Measurements from ENCODE around the gene POR. TPM values are rescaled to one million over a fixed set of nuclear protein-coding genes. Genes with fewer than 3 reads are reported as not detected.

The POR gene
- total and polyA plus RNA-seq, 2 of the 13 experiments (the other 11 are each of a cell fraction or from before 2014, with no cell fraction given): 145 to 266 TPM

- no TSS peak for BruUV-seq (replicated peaks)
- CTCF ChIA-PET (ENCODE audit: low intra/inter-chr PET ratio, low total read pairs): no interaction called here
- in situ Hi-C loops (cut with HindIII; ENCODE audit: extremely low pct_ligation_motif_present, low pct_unique_long_range_greater_than_20kb): loop anchor here (5.0 kb wide), 2 partner anchors 38 to 83 kb away; partner anchors contain the start of gene POR
- peak; percentile 84 for TF ChIP-seq YEATS4 (CRISPR knock-in tag; IDR thresholded peaks at IDR 0.05; ENCODE audit: borderline replicate concordance)
- TF ChIP-seq ARHGAP35 (CRISPR knock-in tag; IDR thresholded peaks at IDR 0.05; ENCODE audit: borderline replicate concordance): no peak
- TF ChIP-seq ZNF816 (CRISPR knock-in tag; IDR thresholded peaks at IDR 0.05; ENCODE audit: borderline replicate concordance): no peak
- no peak; the same call in 1 of the 2 replicates for TF ChIP-seq IRF2 (CRISPR knock-in tag; IDR thresholded peaks at IDR 0.05)
- no peak for TF ChIP-seq ZBTB3 (CRISPR knock-in tag; IDR thresholded peaks at IDR 0.05; ENCODE audit: borderline replicate concordance, low read depth)
- TF ChIP-seq SUZ12 (IDR thresholded peaks at IDR 0.05; ENCODE audit: low read depth, low read length): no peak
- TF ChIP-seq ZBTB1 (CRISPR knock-in tag; IDR thresholded peaks at IDR 0.05; ENCODE audit: borderline replicate concordance): no peak
- peak; percentile 86 for TF ChIP-seq TFDP1 (CRISPR knock-in tag; IDR thresholded peaks at IDR 0.05; ENCODE audit: borderline replicate concordance)
- no peak for TF ChIP-seq TBL1XR1 (IDR thresholded peaks at IDR 0.05; ENCODE audit: borderline replicate concordance, low read length, partially characterized antibody)
- no peak for TF ChIP-seq ZBTB37 (CRISPR knock-in tag; IDR thresholded peaks at IDR 0.05)
- peak; percentile 92; the same call in 1 of the 2 replicates for TF ChIP-seq HDAC1 (CRISPR knock-in tag; IDR thresholded peaks at IDR 0.05)
- TF ChIP-seq TBX3 (IDR thresholded peaks at IDR 0.05; ENCODE audit: borderline replicate concordance): no peak
- no peak for TF ChIP-seq EHMT2 (IDR thresholded peaks at IDR 0.05; ENCODE audit: borderline replicate concordance, low read depth, low read length)
- TF ChIP-seq MAFF (IDR thresholded peaks at IDR 0.05; ENCODE audit: low read depth, low read length): no peak
- 0 out of 2 replicates have a peak, but pooled peaks have one; percentile 51 for TF ChIP-seq ZNF530 (CRISPR knock-in tag; IDR thresholded peaks at IDR 0.05; ENCODE audit: low read depth)
- no peak for TF ChIP-seq PBX2 (CRISPR knock-in tag; IDR thresholded peaks at IDR 0.05)
- TF ChIP-seq NFKB2 (CRISPR knock-in tag; IDR thresholded peaks at IDR 0.05; ENCODE audit: borderline replicate concordance): peak; percentile 90; the same call in 1 of the 2 replicates
- 0 out of 2 replicates have a peak, but pooled peaks have one; percentile 38 for TF ChIP-seq KLF15 (CRISPR knock-in tag; IDR thresholded peaks at IDR 0.05; ENCODE audit: borderline replicate concordance)
- peak; percentile 68; the same call in 1 of the 2 replicates for TF ChIP-seq ZNF766 (CRISPR knock-in tag; IDR thresholded peaks at IDR 0.05; ENCODE audit: borderline replicate concordance)
Measured at GRCh38 chr7:75878769-75879611, 36.0 kb upstream of the POR start, which contains the start of gene RHBDD2. TSS of gene RHBDD2 (plus strand) at chr7:75879034. CDS start at chr7:75879083, 49 bp downstream.

More at GRCh38 chr7:75878769-75879611, 36.0 kb upstream of the POR start, which contains the start of gene RHBDD2:
- Histone ChIP-seq H4K20me1 (ENCODE audit: insufficient read depth, low read length) (no peaks in the 10 kb centered on the region), H3K4me3 (replicated peaks in 1 of 3; ENCODE audit: insufficient read depth in 1 of 3, low read depth in 2 of 3, low read length in 3 of 3) (peak within 1 kb of the TSS; percentile 80 to 96 (median 92)), H3K27me3 (ENCODE audit: control insufficient read depth in 1 of 2, insufficient read depth in 2 of 2, low read length in 2 of 2) (no peaks in the 10 kb centered on the region; a peak in 1 of 5 replicates), H3K4me2 (ENCODE audit: low read depth, low read length) (peak within 1 kb of the TSS; percentile 96), H3K36me3 (replicated peaks in 1 of 2; ENCODE audit: control insufficient read depth in 1 of 2, insufficient read depth in 2 of 2, low read length in 2 of 2) (peaks cover 3 to 20% of the 10 kb centered on the region in 2 experiments; a peak in 3 of 5 replicates), H3K4me1 (ENCODE audit: insufficient read depth, low read length) (peaks cover 38% of the 10 kb centered on the region), H3K79me2 (ENCODE audit: insufficient read depth, low read length) (peaks cover 17% of the 10 kb centered on the region), H2AFZ (ENCODE audit: low read length) (no peak within 1 kb of the TSS), H3K27ac (ENCODE audit: extremely low read length, insufficient read depth, low read length) (peak within 1 kb of the TSS; percentile 70), H3K9me3 (ENCODE audit: low read length) (no peaks in the 10 kb centered on the region), H3K9ac (ENCODE audit: insufficient read depth, low read depth, low read length) (peak within 1 kb of the TSS; percentile 87)
- FAIRE-seq (peak; percentile 8), ATAC-seq (peak; percentile 96), DNase-seq (ENCODE audit: low spot score) (peak; percentile 84)
- WGBS (ENCODE audit: low lambda C conversion rate): 0% methylated on average over 40 of the region's 65 CpGs
- POLR2A ChIA-PET: interaction anchor here (0.6 to 2.3 kb wide), 6 partner anchors 27 to 169 kb away, joined by 3 to 14 read pairs (median 4); partner anchors contain the start of genes MDH2, POR and STYXL1
- intact Hi-C loops (cut with micrococcal nuclease; ENCODE audit: unreplicated experiment): loop anchor here (1.0 kb wide), 1 partner anchor 27 kb away; no protein-coding TSS in a partner anchor
